ENCODE results near the gene SPATA9.

SPATA9 gene, protein sequence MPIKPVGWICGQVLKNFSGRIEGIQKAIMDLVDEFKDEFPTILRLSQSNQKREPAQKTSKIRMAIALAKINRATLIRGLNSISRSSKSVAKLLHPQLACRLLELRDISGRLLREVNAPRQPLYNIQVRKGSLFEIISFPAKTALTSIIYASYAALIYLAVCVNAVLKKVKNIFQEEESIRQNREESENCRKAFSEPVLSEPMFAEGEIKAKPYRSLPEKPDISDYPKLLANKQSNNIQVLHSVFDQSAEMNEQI

DNA sequence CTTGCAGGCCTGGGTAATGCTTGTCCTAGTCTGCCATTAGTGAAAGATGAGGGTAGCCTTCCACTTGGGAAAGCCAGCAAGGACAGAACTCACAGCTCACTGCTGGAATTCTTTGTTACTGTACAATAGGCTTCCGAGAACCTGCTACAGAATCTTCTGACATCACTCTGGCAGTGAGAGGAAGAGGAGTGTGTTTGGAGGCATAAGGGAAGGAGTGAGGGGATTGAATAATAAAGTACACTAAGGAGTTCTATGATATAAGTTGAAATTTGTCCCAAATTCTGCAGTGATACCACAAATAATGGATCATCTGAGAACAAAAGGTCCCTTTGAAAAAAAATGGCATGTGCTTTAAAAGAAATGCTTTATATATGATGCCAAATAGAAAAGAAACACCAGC lies at the start of gene SPATA9:
SPATA9 (minus strand) TSS at position 101 of the 400 bp plus-strand sequence. CDS start 137 bp downstream, outside the sequence.
- H3K27ac ChIP-seq (ENCODE audit: low read length) = no peak within 1 kb of the TSS
- H3K36me3 ChIP-seq (ENCODE audit: insufficient read depth, low read length) = no peaks in the 10 kb centered on the region
- no peak for ATAC-seq (ENCODE audit: insufficient read depth, low read depth)
- no peak within 1 kb of the TSS for H3K9ac ChIP-seq (ENCODE audit: low read depth, low read length)
- no peak for TF ChIP-seq EZH2 (IDR thresholded peaks at IDR 0.05; ENCODE audit: borderline replicate concordance, low read depth, low read length, severe bottlenecking)
- TF ChIP-seq, protein P1, sequence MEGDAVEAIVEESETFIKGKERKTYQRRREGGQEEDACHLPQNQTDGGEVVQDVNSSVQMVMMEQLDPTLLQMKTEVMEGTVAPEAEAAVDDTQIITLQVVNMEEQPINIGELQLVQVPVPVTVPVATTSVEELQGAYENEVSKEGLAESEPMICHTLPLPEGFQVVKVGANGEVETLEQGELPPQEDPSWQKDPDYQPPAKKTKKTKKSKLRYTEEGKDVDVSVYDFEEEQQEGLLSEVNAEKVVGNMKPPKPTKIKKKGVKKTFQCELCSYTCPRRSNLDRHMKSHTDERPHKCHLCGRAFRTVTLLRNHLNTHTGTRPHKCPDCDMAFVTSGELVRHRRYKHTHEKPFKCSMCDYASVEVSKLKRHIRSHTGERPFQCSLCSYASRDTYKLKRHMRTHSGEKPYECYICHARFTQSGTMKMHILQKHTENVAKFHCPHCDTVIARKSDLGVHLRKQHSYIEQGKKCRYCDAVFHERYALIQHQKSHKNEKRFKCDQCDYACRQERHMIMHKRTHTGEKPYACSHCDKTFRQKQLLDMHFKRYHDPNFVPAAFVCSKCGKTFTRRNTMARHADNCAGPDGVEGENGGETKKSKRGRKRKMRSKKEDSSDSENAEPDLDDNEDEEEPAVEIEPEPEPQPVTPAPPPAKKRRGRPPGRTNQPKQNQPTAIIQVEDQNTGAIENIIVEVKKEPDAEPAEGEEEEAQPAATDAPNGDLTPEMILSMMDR (IDR thresholded peaks at IDR 0.05; ENCODE audit: borderline replicate concordance, extremely low read depth, low read length, poor library complexity, severe bottlenecking) = no peak
- no peaks in the 10 kb centered on the region for H3K9me3 ChIP-seq (ENCODE audit: insufficient read depth, low read length, severe bottlenecking)
- H3K4me1 ChIP-seq (ENCODE audit: insufficient read depth, low read length) = no peaks in the 10 kb centered on the region
- no peak within 1 kb of the TSS for H3K4me2 ChIP-seq (ENCODE audit: insufficient read depth, low read length)
- no peaks in the 10 kb centered on the region for H4K20me1 ChIP-seq (ENCODE audit: insufficient read depth, low read length)
- no peak within 1 kb of the TSS for H2AFZ ChIP-seq (ENCODE audit: low read depth, low read length)
- no peak within 1 kb of the TSS for H3K4me3 ChIP-seq (ENCODE audit: low read depth in 1 of 2, low read length in 2 of 2)
- DNase-seq = no peak
- H3K79me2 ChIP-seq (ENCODE audit: insufficient read depth, low read length) = no peaks in the 10 kb centered on the region
- no peaks in the 10 kb centered on the region for H3K27me3 ChIP-seq (ENCODE audit: insufficient read depth, low read length, poor library complexity)

DNA sequence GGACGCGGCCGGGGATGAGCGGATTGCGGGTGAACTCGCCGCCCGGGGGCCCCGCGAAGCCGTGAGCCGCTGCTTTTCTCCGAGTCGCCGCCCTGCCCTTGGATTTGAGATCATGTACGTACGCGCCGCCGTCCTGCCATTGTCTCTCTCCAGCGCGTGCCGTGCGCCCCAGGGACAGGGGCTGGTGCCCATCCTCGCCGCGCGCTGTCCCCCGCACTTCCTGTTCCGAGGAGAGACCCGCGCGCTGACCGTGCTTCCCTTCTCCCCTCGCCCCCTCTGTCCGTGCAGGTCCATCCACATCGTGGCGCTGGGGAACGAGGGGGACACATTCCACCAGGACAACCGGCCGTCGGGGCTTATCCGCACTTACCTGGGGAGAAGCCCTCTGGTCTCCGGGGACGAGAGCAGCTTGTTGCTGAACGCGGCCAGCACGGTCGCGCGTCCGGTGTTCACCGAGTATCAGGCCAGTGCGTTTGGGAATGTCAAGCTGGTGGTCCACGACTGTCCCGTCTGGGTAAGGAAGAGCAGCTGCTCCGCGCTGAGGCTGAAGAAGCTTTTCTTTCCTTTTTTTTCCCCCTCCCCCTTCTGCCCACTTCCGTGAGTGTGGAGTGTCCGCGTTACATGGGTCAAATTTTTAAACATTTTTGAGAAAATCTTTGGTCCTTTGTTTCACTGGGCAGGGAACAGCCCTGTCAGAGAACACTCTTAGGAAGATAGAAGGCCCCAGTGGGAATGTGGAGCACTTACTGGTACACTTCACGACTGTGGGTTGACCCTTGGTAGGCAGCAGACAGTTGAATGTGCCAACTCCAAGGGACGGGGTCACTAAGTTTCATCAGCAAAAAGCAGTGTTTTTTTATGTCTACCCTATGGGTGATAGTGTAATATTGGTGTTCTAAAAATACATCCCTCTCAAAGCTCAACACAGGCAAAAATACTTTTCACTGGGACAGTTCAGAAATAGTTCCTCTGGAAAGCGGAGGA lies 49.1 kb upstream of the SPATA9 start:
- no peak for TF ChIP-seq EZH2 (IDR thresholded peaks at IDR 0.05; ENCODE audit: borderline replicate concordance, low read depth, low read length, severe bottlenecking)
- TF ChIP-seq, protein P1 (IDR thresholded peaks at IDR 0.05; ENCODE audit: borderline replicate concordance, extremely low read depth, low read length, poor library complexity, severe bottlenecking) = peak; percentile 2
- H4K20me1 ChIP-seq (ENCODE audit: insufficient read depth, low read length) = no peaks in the 10 kb centered on the region
- ATAC-seq (ENCODE audit: insufficient read depth, low read depth) (peak; percentile 62), DNase-seq (peak; percentile 56)
- no peaks in the 10 kb centered on the region for H3K36me3 ChIP-seq (ENCODE audit: insufficient read depth, low read length)
- peak overlapping the region; percentile 70 for H2AFZ ChIP-seq (ENCODE audit: low read depth, low read length)
- H3K4me2 ChIP-seq (ENCODE audit: insufficient read depth, low read length) = peak overlapping the region; percentile 84
- H3K9me3 ChIP-seq (ENCODE audit: insufficient read depth, low read length, severe bottlenecking) = no peaks in the 10 kb centered on the region
- peaks cover 38% of the 10 kb centered on the region for H3K4me1 ChIP-seq (ENCODE audit: insufficient read depth, low read length)
- H3K27me3 ChIP-seq (ENCODE audit: insufficient read depth, low read length, poor library complexity) = no peaks in the 10 kb centered on the region
- peak overlapping the region; percentile 50 to 62; a peak in 3 of 4 replicates for H3K4me3 ChIP-seq (ENCODE audit: low read depth in 1 of 2, low read length in 2 of 2)
- no peaks in the 10 kb centered on the region; the same call in 1 of the 2 replicates for H3K79me2 ChIP-seq (ENCODE audit: insufficient read depth, low read length)
- H3K27ac ChIP-seq (ENCODE audit: low read length) = peak overlapping the region; percentile 70; the same call in 1 of the 2 replicates
- peak overlapping the region; percentile 72 for H3K9ac ChIP-seq (ENCODE audit: low read depth, low read length)

DNA sequence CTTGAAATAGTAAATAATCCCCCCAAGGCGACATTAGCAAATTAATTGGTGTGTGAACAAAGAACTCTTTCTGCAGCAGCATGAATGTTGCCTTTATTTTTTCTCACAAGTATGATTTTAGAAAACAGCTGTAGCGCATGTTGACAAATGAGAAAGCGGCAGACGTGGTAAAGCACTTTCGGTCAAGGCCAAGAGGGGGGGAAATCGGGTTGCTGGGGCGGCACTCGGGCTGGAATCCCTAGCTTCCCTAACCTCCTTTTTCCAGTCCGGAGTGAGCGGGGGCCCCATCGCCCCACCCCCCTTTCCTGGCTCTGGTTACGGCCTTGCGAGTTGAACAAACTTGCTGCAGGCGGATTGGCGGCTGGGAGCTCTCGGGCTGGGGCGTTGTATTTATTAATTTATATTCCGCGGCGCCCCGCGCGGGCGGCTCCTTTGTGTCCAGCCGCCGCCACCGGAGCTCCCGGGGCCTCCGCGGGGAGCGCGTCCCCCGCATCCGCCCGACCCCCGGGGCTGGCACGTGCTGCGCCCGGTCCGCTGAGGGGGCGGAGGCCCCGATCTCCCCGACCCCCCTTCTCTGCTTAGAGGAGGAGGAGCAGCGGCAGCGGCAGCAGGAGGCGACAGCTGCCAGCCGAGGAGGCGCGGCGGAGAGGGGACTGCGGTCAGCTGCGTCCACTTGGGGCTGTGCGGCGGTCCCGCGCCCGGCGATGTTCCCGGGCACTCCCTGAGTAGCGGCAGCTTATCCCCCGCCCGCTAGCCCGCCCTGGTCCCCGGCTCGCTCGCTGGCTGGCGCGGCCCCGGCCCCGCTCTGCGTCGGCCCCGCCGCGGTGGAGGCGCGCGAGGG lies 48.2 kb upstream of the SPATA9 start, which contains the start of gene RHOBTB3:
RHOBTB3 (plus strand) TSS at position 607 of the 841 bp plus-strand sequence. CDS start 347 bp downstream, outside the sequence.
- peak within 1 kb of the TSS; percentile 70 for H3K27ac ChIP-seq (ENCODE audit: low read length)
- H3K4me2 ChIP-seq (ENCODE audit: insufficient read depth, low read length) = peak within 1 kb of the TSS; percentile 84
- H3K36me3 ChIP-seq (ENCODE audit: insufficient read depth, low read length) = no peaks in the 10 kb centered on the region
- H3K9ac ChIP-seq (ENCODE audit: low read depth, low read length) = peak within 1 kb of the TSS; percentile 72
- DNase-seq (peak; percentile 81), ATAC-seq (ENCODE audit: insufficient read depth, low read depth) (peak; percentile 89)
- TF ChIP-seq EZH2 (IDR thresholded peaks at IDR 0.05; ENCODE audit: borderline replicate concordance, low read depth, low read length, severe bottlenecking) = no peak
- TF ChIP-seq, protein P1 (IDR thresholded peaks at IDR 0.05; ENCODE audit: borderline replicate concordance, extremely low read depth, low read length, poor library complexity, severe bottlenecking) = peak; percentile 25
- H4K20me1 ChIP-seq (ENCODE audit: insufficient read depth, low read length) = no peaks in the 10 kb centered on the region
- H3K4me3 ChIP-seq (ENCODE audit: low read depth in 1 of 2, low read length in 2 of 2) = peak within 1 kb of the TSS; percentile 50 to 62; a peak in 3 of 4 replicates
- H3K4me1 ChIP-seq (ENCODE audit: insufficient read depth, low read length) = peaks cover 47% of the 10 kb centered on the region
- no peaks in the 10 kb centered on the region; the same call in 1 of the 2 replicates for H3K79me2 ChIP-seq (ENCODE audit: insufficient read depth, low read length)
- peak within 1 kb of the TSS; percentile 70 for H2AFZ ChIP-seq (ENCODE audit: low read depth, low read length)
- no peaks in the 10 kb centered on the region for H3K9me3 ChIP-seq (ENCODE audit: insufficient read depth, low read length, severe bottlenecking)
- H3K27me3 ChIP-seq (ENCODE audit: insufficient read depth, low read length, poor library complexity) = no peaks in the 10 kb centered on the region

Measured in DND-41 (cell line).